ENCODE data around the gene WAS. TPM values are rescaled to one million over a fixed set of nuclear protein-coding genes. Genes with fewer than 3 reads are reported as not detected.

Gene WAS
- total RNA-seq, 1 experiment from 2014 or later: 0.24 TPM

- WGBS (ENCODE audit: extremely low coverage, insufficient read length, low lambda C conversion rate): no CpG with 5 or more reads among the region's 66 CpGs
- Histone ChIP-seq H3K4me2 (ENCODE audit: insufficient read depth, insufficient read length, low read length) (peak within 1 kb of the TSS; percentile 69), H3T11ph (ENCODE audit: low read length) (no peak within 1 kb of the TSS), H3K56ac (ENCODE audit: insufficient read length, low read depth, low read length) (no peak within 1 kb of the TSS), H3K9me3 (ENCODE audit: control insufficient read depth, low read depth, low read length) (peaks cover 28% of the 10 kb centered on the region), H3K23me2 (ENCODE audit: insufficient read length, low read depth, low read length, poor library complexity, severe bottlenecking) (no peaks in the 10 kb centered on the region), H4K8ac (replicated peaks; ENCODE audit: insufficient read length, low read depth, low read length) (no peak within 1 kb of the TSS), H4K5ac (ENCODE audit: insufficient read length, low read depth, low read length) (no peak within 1 kb of the TSS), H2BK5ac (ENCODE audit: insufficient read length, low read length) (no peak within 1 kb of the TSS), H3K9ac (ENCODE audit: extremely low read depth, insufficient read length, low read length) (peak within 1 kb of the TSS; percentile 55), H3K79me2 (ENCODE audit: insufficient read depth, low read length) (no peaks in the 10 kb centered on the region), H3K4me1 (ENCODE audit: insufficient read depth, low read length) (no peaks in the 10 kb centered on the region), H2BK12ac (ENCODE audit: insufficient read length, low read depth, low read length) (no peak within 1 kb of the TSS), H2AFZ (ENCODE audit: low read length) (no peak within 1 kb of the TSS), H2AK5ac (ENCODE audit: insufficient read length, low read length) (no peak within 1 kb of the TSS), H3K23ac (ENCODE audit: insufficient read length, low read depth, low read length) (no peak within 1 kb of the TSS), H2BK120ac (ENCODE audit: low read depth, low read length, poor library complexity, severe bottlenecking) (no peak within 1 kb of the TSS), H3K4ac (ENCODE audit: low read depth, low read length) (no peak within 1 kb of the TSS), H3K27ac (ENCODE audit: insufficient read length, low read depth, low read length) (no peak within 1 kb of the TSS), H3K79me1 (ENCODE audit: insufficient read depth, low read depth, low read length, poor library complexity, severe bottlenecking) (no peaks in the 10 kb centered on the region), H2BK15ac (ENCODE audit: low read depth, low read length) (no peak within 1 kb of the TSS), H4K91ac (ENCODE audit: insufficient read length, low read depth, low read length) (no peak within 1 kb of the TSS), H3K14ac (ENCODE audit: insufficient read depth, low read length) (peak within 1 kb of the TSS; percentile 8; the same call in 1 of the 2 replicates), H4K20me1 (ENCODE audit: control insufficient read depth, insufficient read depth, insufficient read length) (no peaks in the 10 kb centered on the region), H2BK20ac (ENCODE audit: low read depth, low read length, poor library complexity, severe bottlenecking) (no peak within 1 kb of the TSS), H3K18ac (ENCODE audit: insufficient read length, low read depth, low read length) (no peak within 1 kb of the TSS), H3K27me3 (ENCODE audit: insufficient read depth, low read length) (no peaks in the 10 kb centered on the region)
- Mint-ChIP-seq H3K27ac (peak within 1 kb of the TSS; percentile 85 to 97 (median 91)), H3K36me3 (ENCODE audit: insufficient read depth in 1 of 3, low read depth in 3 of 3) (peaks cover 18 to 30% (median 19%) of the 10 kb centered on the region in 3 experiments), H3K9me3 (peaks cover 74 to 82% of the 10 kb centered on the region in 2 experiments), H3K27me3 (ENCODE audit: low read depth) (peaks cover 19% of the 10 kb centered on the region), H3K4me1 (peaks cover 28 to 41% of the 10 kb centered on the region in 2 experiments), H3K4me3 (peak within 1 kb of the TSS; percentile 79 to 91)
- DNase-seq: peak; percentile 86
- no peak for TF ChIP-seq CTCF (conservative IDR thresholded peaks at IDR 0.05)
These were observed 12.8 kb downstream of the WAS start, which contains the start of gene SUV39H1 for GRCh38 chrX:48696301-48696908. TSS of gene SUV39H1 (plus strand) at chrX:48696734. CDS start at chrX:48696785, 51 bp downstream.
